Transverse colon (tissue), 3 donors: ENCODE results near the gene TUT1.

Experiments
- CTCF ChIP-seq, 5 experiments: fragments of 200-600 bp in 3 of 5; fragments of 450-650 bp in 2 of 5; sonication (generic) in 3 of 5; IDR thresholded peaks; 1 replicate in 2 of 5; 2 replicates in 3 of 5; pipeline ENCODE4 v1.5.1; 2016 to 2017; ENCODE audit warnings: antibody characterized with exemption in 5 of 5, inconsistent platforms in 3 of 5, mild to moderate bottlenecking in 2 of 5, moderate library complexity in 1 of 5
- EP300 ChIP-seq: sonication (generic); formaldehyde crosslinking; IDR thresholded peaks from one replicate; pipeline ENCODE4 v1.6.1; 2017; ENCODE audit warnings: antibody characterized with exemption, low read depth
- POLR2A ChIP-seq: fragments of 450-650 bp; IDR thresholded peaks from one replicate; pipeline ENCODE4 v1.6.1; 2016; ENCODE audit warnings: antibody characterized with exemption, mild to moderate bottlenecking, moderate library complexity

GRCh38 chr11:62534779-62535545, 56.4 kb downstream of the TUT1 start:
- TF ChIP-seq CTCF (IDR thresholded peaks at IDR 0.05) (no peak), EP300 (no peak), POLR2A (no peak)
